ENCODE data around the gene CCT6B.

Gene CCT6B

GRCh38 chr17:34883106-34884000 is 77.9 kb downstream of the CCT6B start:
- DNase-seq, result no peak

DNA sequence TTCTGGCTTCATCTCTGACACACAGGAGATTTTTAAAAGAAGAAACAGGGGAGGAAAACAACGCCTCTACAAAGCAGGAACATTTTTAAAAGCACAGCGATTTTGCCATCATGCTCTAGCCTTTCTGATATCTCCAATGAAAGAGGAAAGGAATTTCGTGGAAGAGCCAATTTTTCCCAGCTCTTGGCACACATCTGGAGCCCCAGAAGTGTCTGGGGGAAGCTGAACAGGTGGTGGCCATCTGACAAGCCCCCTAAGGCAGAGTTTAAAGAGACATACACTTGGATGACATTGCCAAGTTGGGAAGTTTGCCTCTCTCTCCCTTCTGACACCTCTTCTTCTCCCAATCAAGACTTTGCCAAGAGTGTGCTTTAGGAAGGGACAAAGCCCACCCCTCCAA is 82.1 kb downstream of the CCT6B start:
- DNase-seq, result no peak
